Hepatocyte (in vitro differentiated cells): ENCODE data around the gene PLLP. TPM values are rescaled to one million over a fixed set of nuclear protein-coding genes. Genes with fewer than 3 reads are reported as not detected.

Experiments
- DNase-seq: peaks from one replicate; pipeline ENCODE4 v3.0.0-alpha.2; 2016; ENCODE audit warnings: low spot score
- H2AFZ ChIP-seq: fragments of 200-600 bp; sonication (generic); 2 replicates; pipeline ENCODE4 v1.6.0; 2016; ENCODE audit warnings: antibody characterized with exemption, mild to moderate bottlenecking
- H3K27ac ChIP-seq: fragments of 200-600 bp; sonication (generic); 2 replicates; pipeline ENCODE4 v1.5.1; 2016; ENCODE audit warnings: mild to moderate bottlenecking
- H3K27me3 ChIP-seq: fragments of 200-600 bp; sonication (generic); 2 replicates; pipeline ENCODE4 v1.6.1; 2016
- H3K36me3 ChIP-seq: fragments of 200-600 bp; sonication (generic); replicated peaks from 2 replicates; pipeline ENCODE4 v1.5.1; 2016; ENCODE audit warnings: low read depth; ENCODE audit not compliant: insufficient read depth
- H3K4me1 ChIP-seq: fragments of 200-600 bp; sonication (generic); 2 replicates; pipeline ENCODE4 v1.5.1; 2016; ENCODE audit warnings: mild to moderate bottlenecking, moderate library complexity; ENCODE audit not compliant: insufficient read depth
- H3K4me2 ChIP-seq: fragments of 200-600 bp; sonication (generic); 2 replicates; pipeline ENCODE4 v1.6.0; 2016
- H3K4me3 ChIP-seq: fragments of 200-600 bp; sonication (generic); 2 replicates; pipeline ENCODE4 v1.5.1; 2016; ENCODE audit warnings: mild to moderate bottlenecking
- H3K79me2 ChIP-seq: fragments of 200-600 bp; sonication (generic); 2 replicates; pipeline ENCODE4 v1.6.0; 2017; ENCODE audit warnings: mild to moderate bottlenecking
- H3K9me2 ChIP-seq: fragments of 200-600 bp; sonication (generic); replicated peaks from 2 replicates; pipeline ENCODE4 v1.6.0; 2017; ENCODE audit warnings: mild to moderate bottlenecking; ENCODE audit not compliant: insufficient read depth
- H3K9me3 ChIP-seq: fragments of 200-600 bp; sonication (generic); 2 replicates; pipeline ENCODE4 v1.5.1; 2016; ENCODE audit warnings: low read depth, mild to moderate bottlenecking
- H4K20me1 ChIP-seq: fragments of 200-600 bp; sonication (generic); 2 replicates; pipeline ENCODE4 v1.6.0; 2016; ENCODE audit warnings: mild to moderate bottlenecking; ENCODE audit not compliant: insufficient read depth, poor library complexity, severe bottlenecking
- EZH2 ChIP-seq: fragments of 200-600 bp; sonication (generic); IDR thresholded peaks from 2 replicates; pipeline ENCODE4 v1.6.1; 2016; ENCODE audit warnings: antibody characterized with exemption, mild to moderate bottlenecking, borderline replicate concordance
- EZH2phosphoT487 ChIP-seq: fragments of 200-600 bp; sonication (generic); IDR thresholded peaks from one replicate; pipeline ENCODE4 v1.6.1; 2018; ENCODE audit warnings: antibody characterized with exemption, mild to moderate bottlenecking, low read depth, moderate library complexity; ENCODE audit not compliant: unreplicated experiment, severe bottlenecking
- WGBS: methylation state at CpG from one replicate; pipeline ENCODE4 v1.1.6; 2016; ENCODE audit warnings: low lambda C conversion rate; ENCODE audit errors: missing lambda C conversion rate; 5-methylcytosine and 5-hydroxymethylcytosine counted together
- polyA plus RNA-seq: library from polyadenylated mRNA; unstranded; fragments of >200 nt; fragmentation: Nextera tagmentation; extraction: Ambion mirVana; gene quantifications from 2 replicates; pipeline ENCODE4 v1.2.1, GENCODE V29; 2016
- total RNA-seq: library from RNA; depleted of rRNA; stranded (reverse); fragments of >200 nt; gene quantifications from 2 replicates; pipeline ENCODE4 v1.2.3, GENCODE V29; 2014
- TF ChIP-seq, protein P1 (sequence below): fragments of 200-600 bp; sonication (generic); IDR thresholded peaks from 2 replicates; pipeline ENCODE4 v1.5.1; 2016; ENCODE audit warnings: antibody characterized with exemption, mild to moderate bottlenecking; ENCODE audit not compliant: poor library complexity

The PLLP gene
- total and polyA plus RNA-seq, 2 experiments from 2014 or later: 38.7 to 42.3 TPM

DNA sequence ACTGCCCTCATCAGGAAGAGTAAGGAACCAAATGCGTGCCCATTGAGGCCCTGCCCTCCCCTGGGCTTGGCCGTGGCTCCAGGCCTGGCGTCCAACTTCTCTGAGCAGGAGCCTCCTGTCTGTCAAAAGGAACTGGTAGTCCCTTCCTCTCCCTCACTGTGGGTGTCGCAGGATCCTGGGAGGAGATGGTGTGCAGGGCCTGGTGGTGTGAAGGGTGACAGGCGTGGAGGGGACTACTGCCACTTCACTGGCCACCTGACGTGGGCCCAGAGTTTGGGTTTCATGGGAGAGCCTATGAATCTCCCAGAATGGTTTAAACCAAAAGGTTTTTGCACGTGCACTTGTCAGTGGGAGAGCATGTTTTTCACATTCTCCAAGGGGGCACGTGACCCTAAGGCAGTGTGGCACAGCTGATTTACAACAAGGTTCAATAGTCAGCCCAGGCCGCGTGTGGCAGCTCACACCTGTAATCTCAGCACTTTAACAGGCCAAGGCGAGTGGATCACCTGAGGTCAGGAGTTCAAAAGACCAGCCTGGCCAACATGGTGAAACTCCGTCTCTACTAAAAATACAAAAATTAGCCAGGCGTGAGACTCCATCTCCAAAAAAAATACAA is 26.9 kb downstream of the PLLP start:
- Histone ChIP-seq H2AFZ (no peak overlapping the region), H3K79me2 (no peaks in the 10 kb centered on the region), H4K20me1 (no peaks in the 10 kb centered on the region), H3K4me2 (no peak overlapping the region), H3K4me1 (peaks cover 8% of the 10 kb centered on the region), H3K27ac (no peak overlapping the region), H3K9me3 (no peaks in the 10 kb centered on the region), H3K36me3 (no peaks in the 10 kb centered on the region), H3K4me3 (no peak overlapping the region), H3K9me2 (no peaks in the 10 kb centered on the region), H3K27me3 (no peaks in the 10 kb centered on the region)
- no peak for TF ChIP-seq EZH2phosphoT487
- no peak for TF ChIP-seq EZH2
- TF ChIP-seq, protein P1, sequence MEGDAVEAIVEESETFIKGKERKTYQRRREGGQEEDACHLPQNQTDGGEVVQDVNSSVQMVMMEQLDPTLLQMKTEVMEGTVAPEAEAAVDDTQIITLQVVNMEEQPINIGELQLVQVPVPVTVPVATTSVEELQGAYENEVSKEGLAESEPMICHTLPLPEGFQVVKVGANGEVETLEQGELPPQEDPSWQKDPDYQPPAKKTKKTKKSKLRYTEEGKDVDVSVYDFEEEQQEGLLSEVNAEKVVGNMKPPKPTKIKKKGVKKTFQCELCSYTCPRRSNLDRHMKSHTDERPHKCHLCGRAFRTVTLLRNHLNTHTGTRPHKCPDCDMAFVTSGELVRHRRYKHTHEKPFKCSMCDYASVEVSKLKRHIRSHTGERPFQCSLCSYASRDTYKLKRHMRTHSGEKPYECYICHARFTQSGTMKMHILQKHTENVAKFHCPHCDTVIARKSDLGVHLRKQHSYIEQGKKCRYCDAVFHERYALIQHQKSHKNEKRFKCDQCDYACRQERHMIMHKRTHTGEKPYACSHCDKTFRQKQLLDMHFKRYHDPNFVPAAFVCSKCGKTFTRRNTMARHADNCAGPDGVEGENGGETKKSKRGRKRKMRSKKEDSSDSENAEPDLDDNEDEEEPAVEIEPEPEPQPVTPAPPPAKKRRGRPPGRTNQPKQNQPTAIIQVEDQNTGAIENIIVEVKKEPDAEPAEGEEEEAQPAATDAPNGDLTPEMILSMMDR: no peak
- no peak for DNase-seq
- 91% methylated on average over 13 of the region's 13 CpGs for WGBS

DNA sequence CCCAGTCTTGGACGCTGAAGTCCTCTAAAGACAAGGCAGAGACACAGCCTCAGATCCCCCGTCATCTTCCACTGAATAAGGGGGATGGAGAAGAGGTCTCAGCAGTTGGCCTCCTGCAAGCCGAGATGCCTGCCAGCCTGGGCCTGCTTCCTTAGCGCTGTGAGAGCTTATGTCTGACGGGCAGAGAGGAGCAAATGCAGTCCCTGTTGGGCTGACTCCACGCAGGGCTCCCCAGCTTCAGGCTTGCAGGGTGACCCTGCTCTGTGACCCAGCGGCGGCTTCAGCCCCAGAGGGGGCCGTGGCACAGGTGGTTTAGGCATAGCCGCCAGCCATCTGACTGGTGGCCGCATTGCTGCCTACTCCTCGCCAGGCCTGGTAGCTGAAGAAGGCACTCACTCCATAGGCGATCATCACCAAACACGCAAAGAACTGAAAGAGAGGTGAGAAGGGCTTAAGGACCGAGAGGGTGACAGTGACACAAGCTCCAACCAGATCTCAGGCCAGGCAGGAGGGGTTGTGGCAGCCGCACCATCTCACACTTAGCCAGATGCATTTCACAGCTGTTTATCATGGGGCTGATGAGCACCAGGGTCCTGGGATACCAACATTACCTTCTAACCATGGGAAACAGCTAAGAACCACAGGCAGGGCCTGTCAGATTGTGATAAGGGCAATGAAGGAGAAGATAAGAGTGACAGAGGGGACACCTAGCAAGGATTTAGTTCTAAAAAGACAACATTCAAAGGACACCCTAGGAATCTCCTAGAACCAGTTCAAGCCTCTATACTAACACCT is 27.7 kb downstream of the PLLP start:
- no peak overlapping the region for H3K4me2 ChIP-seq
- H3K9me2 ChIP-seq: no peaks in the 10 kb centered on the region
- no peaks in the 10 kb centered on the region for H3K36me3 ChIP-seq
- no peak for DNase-seq
- H3K4me1 ChIP-seq: peaks cover 8% of the 10 kb centered on the region
- TF ChIP-seq, protein P1: no peak
- TF ChIP-seq EZH2 (no peak), EZH2phosphoT487 (no peak)
- no peaks in the 10 kb centered on the region for H4K20me1 ChIP-seq
- no peak overlapping the region for H3K4me3 ChIP-seq
- no peak overlapping the region for H3K27ac ChIP-seq
- no peaks in the 10 kb centered on the region for H3K9me3 ChIP-seq
- H3K79me2 ChIP-seq: no peaks in the 10 kb centered on the region
- WGBS: 95% methylated on average over 16 of the region's 16 CpGs
- no peak overlapping the region for H2AFZ ChIP-seq
- H3K27me3 ChIP-seq: no peaks in the 10 kb centered on the region

- Histone ChIP-seq H3K9me3 (no peaks in the 10 kb centered on the region), H3K4me2 (no peak overlapping the region), H2AFZ (no peak overlapping the region), H3K27me3 (no peaks in the 10 kb centered on the region), H3K36me3 (no peaks in the 10 kb centered on the region), H3K4me1 (peaks cover 8% of the 10 kb centered on the region), H3K4me3 (no peak overlapping the region), H3K9me2 (no peaks in the 10 kb centered on the region), H3K27ac (no peak overlapping the region), H4K20me1 (no peaks in the 10 kb centered on the region), H3K79me2 (no peaks in the 10 kb centered on the region)
- TF ChIP-seq EZH2phosphoT487: no peak
- TF ChIP-seq, protein P1: no peak
- TF ChIP-seq EZH2: no peak
- WGBS: 95% methylated on average over 10 of the region's 10 CpGs
- DNase-seq: no peak
Measured at GRCh38 chr16:57255686-57256415, 28.6 kb downstream of the PLLP start.
